ENCODE measurements around the gene MUC22.

MUC22 gene

GRCh38 chr6:31037169-31037568, 26.9 kb downstream of the MUC22 start:
- Histone ChIP-seq H3K27me3 (ENCODE audit: control insufficient read depth in 3 of 3, insufficient read depth in 3 of 3, low read depth in 1 of 3, low read length in 3 of 3) (no peaks in the 10 kb centered on the region), H3K14ac (ENCODE audit: low read length) (no peak overlapping the region), H3K4me2 (ENCODE audit: insufficient read depth, low read length, poor library complexity, severe bottlenecking) (no peak overlapping the region), H3K9me3 (replicated peaks in 1 of 2; ENCODE audit: control insufficient read depth in 2 of 2, insufficient read depth in 1 of 2, low read depth in 1 of 2, low read length in 2 of 2) (no peaks in the 10 kb centered on the region), H3K4me3 (ENCODE audit: low read length in 2 of 2) (no peak overlapping the region), H3K4me1 (ENCODE audit: control insufficient read depth in 2 of 2, insufficient read depth in 1 of 2, low read depth in 1 of 2, low read length in 2 of 2) (peaks cover 0 to 5% of the 10 kb centered on the region in 2 donors), H3K4ac (ENCODE audit: low read length) (no peak overlapping the region), H4K8ac (ENCODE audit: low read depth, low read length) (no peak overlapping the region), H3K79me1 (ENCODE audit: low read depth, low read length) (no peaks in the 10 kb centered on the region), H2BK5ac (ENCODE audit: low read length) (no peak overlapping the region), H2BK15ac (ENCODE audit: low read length) (no peak overlapping the region), H3K36me3 (replicated peaks in 1 of 2; ENCODE audit: control insufficient read depth in 2 of 2, insufficient read depth in 2 of 2, low read length in 2 of 2) (no peaks in the 10 kb centered on the region), H2BK120ac (ENCODE audit: low read depth, low read length) (no peak overlapping the region), H3K27ac (replicated peaks; ENCODE audit: low read length) (no peak overlapping the region), H3K18ac (ENCODE audit: low read length) (no peak overlapping the region), H2AK5ac (ENCODE audit: low read depth, low read length) (peak overlapping the region; percentile 53), H3K9ac (ENCODE audit: low read depth, low read length, poor library complexity) (no peak overlapping the region), H4K91ac (ENCODE audit: low read depth, low read length, poor library complexity) (peak overlapping the region; percentile 15), H2AFZ (ENCODE audit: low read length) (no peak overlapping the region), H3K23ac (ENCODE audit: low read depth, low read length, poor library complexity) (no peak overlapping the region), H2BK12ac (ENCODE audit: low read length) (no peak overlapping the region)
- DNase-seq (ENCODE audit: low spot score): no peak
- no CpG with 5 or more reads among the region's 7 CpGs for WGBS, 2 donors (ENCODE audit: extremely low coverage in 2 of 2, insufficient read length in 2 of 2, insufficient replicate concordance in 1 of 2)

DNA sequence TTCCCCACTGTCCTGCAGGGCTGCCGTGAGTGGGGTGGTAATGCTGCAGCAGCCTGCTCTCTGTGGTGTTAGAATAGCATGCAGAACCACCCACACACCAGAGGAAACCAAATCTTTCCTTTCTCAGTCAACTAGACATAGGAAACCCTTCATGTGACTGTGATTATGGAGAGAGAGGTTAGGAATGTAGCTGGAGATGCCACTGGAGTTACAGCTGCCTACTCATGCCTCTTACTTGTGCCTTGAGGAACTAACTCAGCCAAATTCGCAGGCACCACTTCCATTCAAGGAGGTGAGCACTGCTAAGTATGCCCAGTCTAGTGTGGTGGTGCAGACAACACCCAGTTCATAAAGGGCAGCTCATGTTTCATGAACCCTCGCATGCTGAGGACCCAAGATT, 27.4 kb downstream of the MUC22 start:
- Histone ChIP-seq H2BK12ac (ENCODE audit: low read length) (no peak overlapping the region), H3K9ac (ENCODE audit: low read depth, low read length, poor library complexity) (no peak overlapping the region), H3K14ac (ENCODE audit: low read length) (no peak overlapping the region), H2BK15ac (ENCODE audit: low read length) (no peak overlapping the region), H3K79me1 (ENCODE audit: low read depth, low read length) (no peaks in the 10 kb centered on the region), H2AFZ (ENCODE audit: low read length) (no peak overlapping the region), H2AK5ac (ENCODE audit: low read depth, low read length) (no peak overlapping the region), H3K27ac (replicated peaks; ENCODE audit: low read length) (no peak overlapping the region), H2BK5ac (ENCODE audit: low read length) (no peak overlapping the region), H3K18ac (ENCODE audit: low read length) (no peak overlapping the region), H3K4me2 (ENCODE audit: insufficient read depth, low read length, poor library complexity, severe bottlenecking) (no peak overlapping the region), H3K4me1 (ENCODE audit: control insufficient read depth in 2 of 2, insufficient read depth in 1 of 2, low read depth in 1 of 2, low read length in 2 of 2) (peaks cover 0 to 5% of the 10 kb centered on the region in 2 donors), H3K27me3 (ENCODE audit: control insufficient read depth in 3 of 3, insufficient read depth in 3 of 3, low read depth in 1 of 3, low read length in 3 of 3) (no peaks in the 10 kb centered on the region), H4K8ac (ENCODE audit: low read depth, low read length) (no peak overlapping the region), H3K23ac (ENCODE audit: low read depth, low read length, poor library complexity) (no peak overlapping the region), H3K9me3 (replicated peaks in 1 of 2; ENCODE audit: control insufficient read depth in 2 of 2, insufficient read depth in 1 of 2, low read depth in 1 of 2, low read length in 2 of 2) (no peaks in the 10 kb centered on the region), H3K36me3 (replicated peaks in 1 of 2; ENCODE audit: control insufficient read depth in 2 of 2, insufficient read depth in 2 of 2, low read length in 2 of 2) (no peaks in the 10 kb centered on the region), H2BK120ac (ENCODE audit: low read depth, low read length) (no peak overlapping the region), H3K4ac (ENCODE audit: low read length) (no peak overlapping the region), H3K4me3 (ENCODE audit: low read length in 2 of 2) (no peak overlapping the region), H4K91ac (ENCODE audit: low read depth, low read length, poor library complexity) (no peak overlapping the region)
- WGBS, 2 donors (ENCODE audit: extremely low coverage in 2 of 2, insufficient read length in 2 of 2, insufficient replicate concordance in 1 of 2): no CpG with 5 or more reads among the region's 3 CpGs
- no peak for DNase-seq (ENCODE audit: low spot score)

DNA sequence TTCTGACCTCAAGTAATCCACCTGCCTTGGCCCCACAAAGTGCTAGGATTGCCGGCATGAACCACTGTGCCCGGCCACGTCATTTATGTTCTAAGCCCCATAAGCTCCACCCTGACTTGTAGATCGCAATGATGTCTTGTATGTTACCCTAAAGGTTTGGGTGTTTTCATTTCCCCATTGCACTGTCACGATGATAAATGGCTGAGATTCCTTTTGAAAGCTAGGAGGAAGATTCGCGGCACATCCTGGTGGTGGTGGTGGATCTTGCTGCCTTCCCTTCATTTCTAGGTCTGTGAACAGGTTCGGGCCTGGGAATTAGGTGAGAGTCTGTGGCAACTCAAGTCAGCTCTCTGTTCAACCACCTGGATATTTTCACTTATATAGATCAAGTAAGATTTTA, 28.3 kb downstream of the MUC22 start:
- H2BK12ac ChIP-seq (ENCODE audit: low read length): no peak overlapping the region
- no peak for DNase-seq (ENCODE audit: low spot score)
- no peak overlapping the region for H4K91ac ChIP-seq (ENCODE audit: low read depth, low read length, poor library complexity)
- WGBS, 2 donors (ENCODE audit: extremely low coverage in 2 of 2, insufficient read length in 2 of 2, insufficient replicate concordance in 1 of 2): no CpG with 5 or more reads among the region's 8 CpGs
- no peak overlapping the region for H3K23ac ChIP-seq (ENCODE audit: low read depth, low read length, poor library complexity)
- no peak overlapping the region for H2AK5ac ChIP-seq (ENCODE audit: low read depth, low read length)
- no peak overlapping the region for H3K4ac ChIP-seq (ENCODE audit: low read length)
- peaks cover 0 to 5% of the 10 kb centered on the region in 2 donors for H3K4me1 ChIP-seq (ENCODE audit: control insufficient read depth in 2 of 2, insufficient read depth in 1 of 2, low read depth in 1 of 2, low read length in 2 of 2)
- H3K36me3 ChIP-seq (replicated peaks in 1 of 2; ENCODE audit: control insufficient read depth in 2 of 2, insufficient read depth in 2 of 2, low read length in 2 of 2): no peaks in the 10 kb centered on the region
- H2BK5ac ChIP-seq (ENCODE audit: low read length): no peak overlapping the region
- no peak overlapping the region for H2BK15ac ChIP-seq (ENCODE audit: low read length)
- no peak overlapping the region for H3K14ac ChIP-seq (ENCODE audit: low read length)
- H3K9ac ChIP-seq (ENCODE audit: low read depth, low read length, poor library complexity): no peak overlapping the region
- no peak overlapping the region for H3K27ac ChIP-seq (replicated peaks; ENCODE audit: low read length)
- H3K18ac ChIP-seq (ENCODE audit: low read length): no peak overlapping the region
- no peaks in the 10 kb centered on the region for H3K79me1 ChIP-seq (ENCODE audit: low read depth, low read length)
- H2BK120ac ChIP-seq (ENCODE audit: low read depth, low read length): no peak overlapping the region
- no peak overlapping the region for H2AFZ ChIP-seq (ENCODE audit: low read length)
- no peak overlapping the region for H4K8ac ChIP-seq (ENCODE audit: low read depth, low read length)
- H3K9me3 ChIP-seq (replicated peaks in 1 of 2; ENCODE audit: control insufficient read depth in 2 of 2, insufficient read depth in 1 of 2, low read depth in 1 of 2, low read length in 2 of 2): no peaks in the 10 kb centered on the region
- H3K4me2 ChIP-seq (ENCODE audit: insufficient read depth, low read length, poor library complexity, severe bottlenecking): no peak overlapping the region
- H3K4me3 ChIP-seq (ENCODE audit: low read length in 2 of 2): no peak overlapping the region
- H3K27me3 ChIP-seq (ENCODE audit: control insufficient read depth in 3 of 3, insufficient read depth in 3 of 3, low read depth in 1 of 3, low read length in 3 of 3): no peaks in the 10 kb centered on the region

DNA sequence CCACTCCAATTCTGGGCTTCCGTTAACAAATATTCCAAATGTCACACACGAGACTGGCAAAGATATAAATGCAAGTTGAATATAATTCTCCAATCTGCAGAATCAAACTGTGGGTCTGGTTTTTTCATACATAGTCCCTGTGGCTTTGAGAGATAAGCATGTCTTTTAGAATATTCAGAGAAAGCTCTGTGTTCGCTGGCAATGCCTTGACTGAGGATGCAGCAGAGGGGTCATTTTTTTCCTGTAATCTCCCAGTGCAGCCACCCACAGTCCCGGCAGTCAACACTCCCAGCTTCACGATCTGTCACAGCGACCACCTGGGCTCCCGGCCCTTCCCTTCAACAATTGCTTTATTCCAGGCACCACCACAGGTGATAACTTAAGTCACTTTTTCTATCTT, 30.5 kb downstream of the MUC22 start:
- no peak overlapping the region for H3K9ac ChIP-seq (ENCODE audit: low read depth, low read length, poor library complexity)
- H3K4me2 ChIP-seq (ENCODE audit: insufficient read depth, low read length, poor library complexity, severe bottlenecking): no peak overlapping the region
- H3K4me3 ChIP-seq (ENCODE audit: low read length in 2 of 2): no peak overlapping the region
- no peaks in the 10 kb centered on the region for H3K9me3 ChIP-seq (replicated peaks in 1 of 2; ENCODE audit: control insufficient read depth in 2 of 2, insufficient read depth in 1 of 2, low read depth in 1 of 2, low read length in 2 of 2)
- H2AK5ac ChIP-seq (ENCODE audit: low read depth, low read length): no peak overlapping the region
- H2BK15ac ChIP-seq (ENCODE audit: low read length): no peak overlapping the region
- H3K36me3 ChIP-seq (replicated peaks in 1 of 2; ENCODE audit: control insufficient read depth in 2 of 2, insufficient read depth in 2 of 2, low read length in 2 of 2): no peaks in the 10 kb centered on the region
- no peak overlapping the region for H2AFZ ChIP-seq (ENCODE audit: low read length)
- H4K8ac ChIP-seq (ENCODE audit: low read depth, low read length): no peak overlapping the region
- H2BK5ac ChIP-seq (ENCODE audit: low read length): no peak overlapping the region
- H3K4me1 ChIP-seq (ENCODE audit: control insufficient read depth in 2 of 2, insufficient read depth in 1 of 2, low read depth in 1 of 2, low read length in 2 of 2): peaks cover 0 to 8% of the 10 kb centered on the region in 2 donors
- H3K18ac ChIP-seq (ENCODE audit: low read length): no peak overlapping the region
- H3K79me1 ChIP-seq (ENCODE audit: low read depth, low read length): no peaks in the 10 kb centered on the region
- no CpG with 5 or more reads among the region's 7 CpGs for WGBS, 2 donors (ENCODE audit: extremely low coverage in 2 of 2, insufficient read length in 2 of 2, insufficient replicate concordance in 1 of 2)
- H3K4ac ChIP-seq (ENCODE audit: low read length): no peak overlapping the region
- H2BK12ac ChIP-seq (ENCODE audit: low read length): no peak overlapping the region
- H3K14ac ChIP-seq (ENCODE audit: low read length): no peak overlapping the region
- DNase-seq (ENCODE audit: low spot score): no peak
- peaks cover 0 to 3% (median 0%) of the 10 kb centered on the region in 3 experiments for H3K27me3 ChIP-seq (ENCODE audit: control insufficient read depth in 3 of 3, insufficient read depth in 3 of 3, low read depth in 1 of 3, low read length in 3 of 3)
- no peak overlapping the region for H3K23ac ChIP-seq (ENCODE audit: low read depth, low read length, poor library complexity)
- no peak overlapping the region for H4K91ac ChIP-seq (ENCODE audit: low read depth, low read length, poor library complexity)
- H2BK120ac ChIP-seq (ENCODE audit: low read depth, low read length): no peak overlapping the region
- H3K27ac ChIP-seq (replicated peaks; ENCODE audit: low read length): no peak overlapping the region
